NCI-H82 treated with DMSO at 0.1 percent for 48 hours (cell line): ENCODE measurements around the gene IAH1.

Experiments used
- DNase-seq: peaks from one replicate; lab custom pipeline; 2025; ENCODE audit not compliant: unreplicated experiment; lab: John Stamatoyannopoulos, UW

IAH1 gene

GRCh38 chr2:9474361-9475057 lies at the start of gene IAH1:
Gene IAH1, plus strand, starts transcription at chr2:9474551. Its CDS starts 16 bp downstream, at chr2:9474567.
- DNase-seq, result no peak

- no peak for DNase-seq
These were observed 45.3 kb upstream of the IAH1 start for GRCh38 chr2:9428965-9429577.

GRCh38 chr2:9430316-9431293 lies 43.7 kb upstream of the IAH1 start:
- DNase-seq, result no peak

- DNase-seq, result no peak
These were observed 39.9 kb upstream of the IAH1 start for GRCh38 chr2:9434489-9434888.

GRCh38 chr2:9439536-9439935 lies 34.8 kb upstream of the IAH1 start:
- no peak for DNase-seq

GRCh38 chr2:9440058-9440727 lies 34.2 kb upstream of the IAH1 start:
- DNase-seq, result no peak

- no peak for DNase-seq
These were observed 32.8 kb upstream of the IAH1 start for GRCh38 chr2:9441556-9441955.

GRCh38 chr2:9443526-9443925 lies 30.8 kb upstream of the IAH1 start:
- no peak for DNase-seq

- no peak for DNase-seq
These were observed 29.3 kb upstream of the IAH1 start for GRCh38 chr2:9445089-9445488.

- no peak for DNase-seq
These were observed 23.1 kb upstream of the IAH1 start for GRCh38 chr2:9451231-9451630.

GRCh38 chr2:9460441-9461017 lies 13.8 kb upstream of the IAH1 start:
- no peak for DNase-seq

- no peak for DNase-seq
These were observed 13.3 kb upstream of the IAH1 start for GRCh38 chr2:9461079-9461478.

- DNase-seq, result no peak
These were observed 12.0 kb upstream of the IAH1 start for GRCh38 chr2:9462313-9462712.

- DNase-seq, result no peak
These were observed 11.3 kb upstream of the IAH1 start for GRCh38 chr2:9462886-9463697.

GRCh38 chr2:9463698-9464034 lies 10.7 kb upstream of the IAH1 start:
- DNase-seq, result no peak

- DNase-seq, result no peak
These were observed 9.2 kb upstream of the IAH1 start for GRCh38 chr2:9465170-9465569.

GRCh38 chr2:9466147-9466683 lies 8.1 kb upstream of the IAH1 start:
- DNase-seq, result no peak

- no peak for DNase-seq
These were observed 6.7 kb upstream of the IAH1 start for GRCh38 chr2:9467687-9468086.

- DNase-seq, result no peak
These were observed 3.1 kb upstream of the IAH1 start for GRCh38 chr2:9471206-9471605.

- no peak for DNase-seq
These were observed 1.8 kb upstream of the IAH1 start for GRCh38 chr2:9472511-9472910.
